NCI-H2227 (cell line): Measurements from ENCODE around the gene PRODH2.
"Not testable (repeated sequence)": the region's sequence is repeated elsewhere in the genome, so short reads cannot be mapped to it uniquely, and the experiment has no call there.

Experiments
- DNase-seq: peaks from one replicate; lab custom pipeline; 2025; ENCODE audit not compliant: unreplicated experiment; lab: John Stamatoyannopoulos, UW

Gene PRODH2

GRCh38 chr19:35781650-35782049 is 31.0 kb downstream of the PRODH2 start:
- DNase-seq, result no peak

- DNase-seq, result no peak
These were observed 31.9 kb downstream of the PRODH2 start for GRCh38 chr19:35780717-35781116.

GRCh38 chr19:35780058-35780457 is 32.6 kb downstream of the PRODH2 start:
- no peak for DNase-seq

- DNase-seq, result no peak
These were observed 33.6 kb downstream of the PRODH2 start for GRCh38 chr19:35779033-35779432.

- no peak for DNase-seq
These were observed 34.7 kb downstream of the PRODH2 start for GRCh38 chr19:35777961-35778360.

GRCh38 chr19:35777086-35777841 is 35.4 kb downstream of the PRODH2 start:
- DNase-seq, result no peak

- DNase-seq, result peak; percentile 88
These were observed 36.4 kb downstream of the PRODH2 start for GRCh38 chr19:35776102-35776788.

GRCh38 chr19:35775298-35776101 is 37.1 kb downstream of the PRODH2 start, which contains the start of gene ARHGAP33:
Gene ARHGAP33 (plus strand): TSS chr19:35775564. CDS start chr19:35775659, 95 bp downstream.
- DNase-seq, result peak; percentile 100

GRCh38 chr19:35775046-35775297 is 37.7 kb downstream of the PRODH2 start:
- no peak for DNase-seq

GRCh38 chr19:35774274-35775045 is 38.2 kb downstream of the PRODH2 start:
- peak; percentile 80 for DNase-seq

- DNase-seq, result peak; percentile 64
These were observed 39.4 kb downstream of the PRODH2 start for GRCh38 chr19:35773020-35773806.

- not testable (repeated sequence) for DNase-seq
These were observed 40.3 kb downstream of the PRODH2 start for GRCh38 chr19:35772362-35772761.

GRCh38 chr19:35768082-35768421 is 44.6 kb downstream of the PRODH2 start:
- DNase-seq, result no peak

GRCh38 chr19:35767288-35768081 is 45.2 kb downstream of the PRODH2 start:
- peak; percentile 76 for DNase-seq

- DNase-seq, result no peak
These were observed 46.0 kb downstream of the PRODH2 start for GRCh38 chr19:35766571-35767104.

GRCh38 chr19:35764432-35765315 is 48.0 kb downstream of the PRODH2 start:
- no peak for DNase-seq

- DNase-seq, result no peak
These were observed 51.8 kb downstream of the PRODH2 start for GRCh38 chr19:35760711-35761349.

- no peak for DNase-seq
These were observed 52.9 kb downstream of the PRODH2 start for GRCh38 chr19:35759697-35760096.
